Endothelial cell of umbilical vein (primary cell): ENCODE measurements around the gene HTRA2. TPM values are rescaled to one million over a fixed set of nuclear protein-coding genes. Genes with fewer than 3 reads are reported as not detected.

Experiments used
- BruUV-seq: library from RNA; stranded (reverse); fragments of 400-500 nt; replicated peaks from 2 replicates; lab custom pipeline; 2021; lab: Mats Ljungman, UMichigan
- CTCF ChIA-PET: fragments of 300-600, 350-600 bp; sonication (Branson Sonifier 250); formaldehyde crosslinking; loops from one replicate; lab custom pipeline; 2021; ENCODE audit warnings: antibody characterized with exemption, inconsistent platforms; lab: Charles Lee
- POLR2A ChIA-PET: fragments of 300-600, 350-600 bp; sonication (Branson Sonifier 250); formaldehyde crosslinking; loops from one replicate; lab custom pipeline; 2021; ENCODE audit warnings: antibody characterized with exemption, inconsistent platforms; lab: Charles Lee
- DNase-seq: peaks from one replicate; pipeline ENCODE4 v3.0.0-alpha.2; 2011; ENCODE audit warnings: low read depth, low spot score
- FAIRE-seq: peaks from 2 replicates; lab custom pipeline; 2011; peaks lifted over from hg19 to GRCh38; lab: Jason Lieb, UNC
- H2AFZ ChIP-seq: 2 replicates; pipeline ENCODE4 v1.6.0; 2012; ENCODE audit warnings: low read depth, low read length, control low read depth, inconsistent platforms
- H3K27ac ChIP-seq: 2 replicates; pipeline ENCODE4 v1.5.1; 2011; ENCODE audit warnings: low read depth, mild to moderate bottlenecking, control low read depth, low read length, moderate library complexity; ENCODE audit not compliant: insufficient read depth
- H3K27me3 ChIP-seq, 2 experiments: 2 replicates each; pipeline versions ENCODE4 v1.6.0 to v1.6.1; 2011; ENCODE audit warnings: low read length in 2 of 2, mixed read lengths in 1 of 2; ENCODE audit not compliant: control insufficient read depth in 2 of 2, insufficient read depth in 2 of 2
- H3K36me3 ChIP-seq, 2 experiments: 2 replicates in 1 of 2; 3 replicates in 1 of 2; pipeline ENCODE4 v1.5.1; 2011; ENCODE audit warnings: low read length in 2 of 2, mild to moderate bottlenecking in 1 of 2, moderate library complexity in 1 of 2; ENCODE audit not compliant: control insufficient read depth in 2 of 2, insufficient read depth in 2 of 2; ENCODE audit errors: extremely low read depth in 1 of 2
- H3K4me1 ChIP-seq: 3 replicates; pipeline ENCODE4 v1.5.1; 2011; ENCODE audit warnings: mild to moderate bottlenecking, low read length; ENCODE audit not compliant: control insufficient read depth, insufficient read depth; ENCODE audit errors: extremely low read depth
- H3K4me2 ChIP-seq: 2 replicates; pipeline ENCODE4 v1.6.1; 2011; ENCODE audit warnings: low read length, control low read depth, mixed read lengths; ENCODE audit not compliant: insufficient read depth
- H3K4me3 ChIP-seq, 3 experiments: fragments of 200-600 bp in 1 of 3; sonication (generic), shearing (Covaris generic) in 1 of 3; replicated peaks in 1 of 3; 2 replicates each; pipeline ENCODE4 v1.5.1; 2011 to 2016; ENCODE audit warnings: control low read depth in 3 of 3, low read length in 3 of 3, mild to moderate bottlenecking in 2 of 3, inconsistent platforms in 1 of 3, low read depth in 1 of 3, moderate library complexity in 1 of 3; ENCODE audit not compliant: insufficient read depth in 1 of 3
- H3K79me2 ChIP-seq: 2 replicates; pipeline ENCODE4 v1.6.0; 2012; ENCODE audit warnings: low read length, inconsistent platforms; ENCODE audit not compliant: control insufficient read depth, insufficient read depth
- H3K9ac ChIP-seq: replicated peaks from 2 replicates; pipeline ENCODE3; 2011; ENCODE audit warnings: low read length, control low read depth; ENCODE audit not compliant: insufficient read depth; ENCODE audit errors: extremely low read depth
- H3K9me1 ChIP-seq: replicated peaks from 3 replicates; pipeline ENCODE4 v1.6.0; 2011; ENCODE audit warnings: mild to moderate bottlenecking, low read length; ENCODE audit not compliant: control insufficient read depth, insufficient read depth; ENCODE audit errors: extremely low read depth
- H3K9me3 ChIP-seq: replicated peaks from 2 replicates; pipeline ENCODE4 v1.5.1; 2012; ENCODE audit warnings: low read length, inconsistent platforms; ENCODE audit not compliant: control insufficient read depth, insufficient read depth
- H4K20me1 ChIP-seq: replicated peaks from 2 replicates; pipeline ENCODE3; 2011; ENCODE audit warnings: mild to moderate bottlenecking, low read length; ENCODE audit not compliant: control insufficient read depth, insufficient read depth; ENCODE audit errors: extremely low read depth
- EZH2 ChIP-seq: IDR thresholded peaks from 2 replicates; pipeline ENCODE4 v1.6.1; 2012; ENCODE audit warnings: borderline replicate concordance, low read depth, mild to moderate bottlenecking, moderate library complexity, low read length, inconsistent platforms; ENCODE audit not compliant: severe bottlenecking
- FOS ChIP-seq: IDR thresholded peaks from 2 replicates; pipeline ENCODE4 v1.6.1; 2011; ENCODE audit warnings: mild to moderate bottlenecking, low read length, moderate library complexity, borderline replicate concordance; ENCODE audit not compliant: insufficient read depth
- GATA2 ChIP-seq: IDR thresholded peaks from 2 replicates; pipeline ENCODE4 v1.7.0; 2011; ENCODE audit warnings: low read depth, mild to moderate bottlenecking, moderate library complexity, mixed read lengths, low read length; ENCODE audit not compliant: insufficient read length, insufficient read depth
- JUN ChIP-seq: IDR thresholded peaks from 2 replicates; pipeline ENCODE4 v1.6.1; 2011; ENCODE audit warnings: borderline replicate concordance, low read depth; ENCODE audit not compliant: insufficient read length, insufficient read depth
- MYC ChIP-seq: IDR thresholded peaks from one replicate; pipeline ENCODE4 v1.6.1; 2011; ENCODE audit warnings: mild to moderate bottlenecking, low read depth, low read length
- POLR2A ChIP-seq: IDR thresholded peaks from 2 replicates; pipeline ENCODE4 v1.6.1; 2012; ENCODE audit warnings: low read depth, mild to moderate bottlenecking, control low read depth, low read length
- POLR2AphosphoS5 ChIP-seq: IDR thresholded peaks from 2 replicates; pipeline ENCODE4 v1.6.1; 2012; ENCODE audit warnings: low read depth, mild to moderate bottlenecking, control low read depth, low read length, moderate library complexity; ENCODE audit not compliant: insufficient read depth
- dilution Hi-C: fragments of 300-500 bp; cut with MboI; formaldehyde crosslinking; loops from one replicate; pipeline ENCODE4 v1.15.0; 2019; ENCODE audit warnings: low sequenced_read_pairs; ENCODE audit not compliant: extremely low pct_ligation_motif_present
- intact Hi-C: fragments of 100-400 bp; cut with micrococcal nuclease; formaldehyde crosslinking; loops from one replicate; pipeline ENCODE4 v1.10.0; 2022
- polyA plus RNA-seq, 4 experiments: library from polyadenylated mRNA; depleted of rRNA in 3 of 4; stranded (reverse) in 3 of 4; unstranded in 1 of 4; fragments of >200 nt; gene quantifications; 2 replicates each; pipeline versions ENCODE4 v1.2.1 to v1.2.3, GENCODE V29; 2011 to 2012; ENCODE audit warnings: missing spikeins in 1 of 4
- total RNA-seq: library from RNA; stranded (reverse); gene quantifications from 2 replicates; pipeline ENCODE4 v1.2.3, GENCODE V29; 2021
- TF ChIP-seq, protein P1 (sequence below): IDR thresholded peaks from 2 replicates; pipeline ENCODE4 v1.6.1; 2011; ENCODE audit not compliant: insufficient read depth, insufficient read length
- TF ChIP-seq, protein P2 (sequence below), 2 donors: IDR thresholded peaks; 1 replicate in 1 of 2; 2 replicates in 1 of 2; pipeline ENCODE4 v1.5.1; 2011; ENCODE audit warnings: low read length in 2 of 2, mild to moderate bottlenecking in 2 of 2, moderate library complexity in 2 of 2, control low read depth in 1 of 2, inconsistent platforms in 1 of 2, low read depth in 1 of 2; ENCODE audit not compliant: insufficient read depth in 1 of 2; ENCODE audit errors: extremely low read depth in 1 of 2

The HTRA2 gene
- total and polyA plus RNA-seq, 2 donors (not counting 3 experiments of a cell fraction or from before 2014, with no cell fraction given): 34.3 to 54.1 TPM

DNA sequence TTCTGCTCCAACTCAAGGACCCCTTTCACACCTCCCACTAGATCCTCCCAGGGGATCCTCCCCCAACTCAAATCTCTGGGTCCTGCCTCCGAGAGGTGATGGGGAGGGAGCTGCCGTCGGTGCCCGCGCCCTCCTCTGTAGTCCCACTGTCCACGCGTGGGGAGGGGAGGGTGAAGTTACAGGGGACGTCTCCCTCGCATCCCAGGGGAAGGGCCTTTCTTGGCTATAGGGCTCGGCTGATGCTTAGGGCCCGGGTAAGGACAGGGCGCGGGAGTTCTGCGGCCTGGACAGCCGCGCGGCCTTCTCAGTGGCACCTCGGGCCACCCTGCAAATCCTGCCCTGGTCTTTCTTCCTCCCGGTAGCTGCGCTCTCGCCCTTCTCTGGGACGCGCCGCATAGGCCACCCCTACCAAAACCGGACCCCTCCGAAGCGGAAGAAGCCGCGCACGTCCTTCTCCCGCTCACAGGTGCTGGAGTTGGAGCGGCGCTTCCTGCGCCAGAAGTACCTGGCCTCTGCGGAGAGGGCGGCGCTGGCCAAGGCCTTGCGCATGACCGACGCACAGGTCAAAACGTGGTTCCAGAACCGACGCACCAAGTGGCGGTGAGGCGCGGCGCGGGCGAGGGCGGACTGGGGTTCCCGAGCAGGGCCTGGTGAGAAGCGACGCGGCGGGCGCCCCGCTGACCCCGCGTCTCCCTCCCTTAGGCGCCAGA lies 14.3 kb upstream of the HTRA2 start:
- Histone ChIP-seq H3K9me1 (no peaks in the 10 kb centered on the region), H3K9ac (no peak overlapping the region), H3K36me3 (no peaks in the 10 kb centered on the region), H3K27me3 (peaks cover 86 to 98% of the 10 kb centered on the region in 2 experiments), H3K4me2 (no peak overlapping the region), H3K27ac (no peak overlapping the region), H3K79me2 (no peaks in the 10 kb centered on the region), H4K20me1 (no peaks in the 10 kb centered on the region), H3K4me3 (no peak overlapping the region), H3K9me3 (no peaks in the 10 kb centered on the region), H2AFZ (peak overlapping the region; percentile 69), H3K4me1 (peaks cover 7% of the 10 kb centered on the region)
- BruUV-seq: no TSS peak
- intact Hi-C loops: no loop called here
- DNase-seq (no peak), FAIRE-seq (no peak)
- TF ChIP-seq EZH2 (peak; percentile 99), GATA2 (no peak)
- CTCF ChIA-PET: interaction anchor here (1.4 kb wide), 1 partner anchor 8 kb away, joined by 3 read pairs; no protein-coding TSS in a partner anchor
- dilution Hi-C loops: no loop called here
- POLR2A ChIA-PET: no interaction called here

DNA sequence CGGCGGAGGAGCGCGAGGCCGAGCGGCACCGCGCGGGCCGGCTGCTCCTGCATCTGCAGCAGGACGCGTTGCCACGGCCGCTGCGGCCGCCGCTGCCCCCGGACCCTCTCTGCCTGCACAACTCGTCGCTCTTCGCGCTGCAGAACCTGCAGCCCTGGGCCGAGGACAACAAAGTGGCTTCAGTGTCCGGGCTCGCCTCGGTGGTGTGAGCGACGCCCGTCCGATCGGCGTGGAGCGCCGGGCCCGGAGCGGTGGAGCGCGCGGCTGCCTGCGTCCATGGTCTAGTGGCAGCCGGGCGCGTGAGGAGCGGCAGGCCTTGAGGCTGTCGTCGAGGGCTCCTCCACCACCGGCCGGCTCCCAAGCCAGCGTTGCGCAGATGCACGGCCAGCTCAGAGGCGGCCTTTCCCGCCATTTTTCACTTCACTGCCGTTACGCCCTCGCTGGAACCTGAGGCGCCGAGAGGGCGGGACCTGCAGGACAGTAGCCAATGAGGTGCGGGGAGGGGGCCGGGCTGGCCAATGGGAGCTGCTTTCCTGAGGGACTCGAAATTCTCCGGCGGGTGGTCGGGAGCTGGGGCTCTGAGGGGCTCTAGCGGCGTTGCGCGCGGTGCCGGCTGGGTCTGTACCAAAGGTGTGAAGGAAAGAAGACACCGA lies 13.6 kb upstream of the HTRA2 start:
- Histone ChIP-seq H4K20me1 (no peaks in the 10 kb centered on the region), H3K4me3 (no peak overlapping the region), H3K9ac (no peak overlapping the region), H2AFZ (peak overlapping the region; percentile 69), H3K36me3 (no peaks in the 10 kb centered on the region), H3K79me2 (no peaks in the 10 kb centered on the region), H3K27ac (no peak overlapping the region), H3K4me2 (no peak overlapping the region), H3K9me3 (no peaks in the 10 kb centered on the region), H3K27me3 (peaks cover 82 to 96% of the 10 kb centered on the region in 2 experiments), H3K4me1 (peaks cover 7% of the 10 kb centered on the region), H3K9me1 (no peaks in the 10 kb centered on the region)
- intact Hi-C loops: loop anchor here (1.0 kb wide), 1 partner anchor 13 kb away; the partner anchor contains the start of genes AUP1 and HTRA2
- ChIA-PET POLR2A (no interaction called here), CTCF (interaction anchor here (1.4 kb wide), 1 partner anchor 8 kb away, joined by 3 read pairs; no protein-coding TSS in a partner anchor)
- DNase-seq (peak; percentile 61), FAIRE-seq (peak; percentile 53)
- no TSS peak for BruUV-seq
- dilution Hi-C loops: no loop called here
- TF ChIP-seq GATA2: no peak
- TF ChIP-seq, protein P1, sequence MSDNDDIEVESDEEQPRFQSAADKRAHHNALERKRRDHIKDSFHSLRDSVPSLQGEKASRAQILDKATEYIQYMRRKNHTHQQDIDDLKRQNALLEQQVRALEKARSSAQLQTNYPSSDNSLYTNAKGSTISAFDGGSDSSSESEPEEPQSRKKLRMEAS: no peak
- no peak for TF ChIP-seq MYC
- TF ChIP-seq FOS: no peak
- no peak for TF ChIP-seq POLR2A
- no peak for TF ChIP-seq EZH2
- TF ChIP-seq, protein P2, sequence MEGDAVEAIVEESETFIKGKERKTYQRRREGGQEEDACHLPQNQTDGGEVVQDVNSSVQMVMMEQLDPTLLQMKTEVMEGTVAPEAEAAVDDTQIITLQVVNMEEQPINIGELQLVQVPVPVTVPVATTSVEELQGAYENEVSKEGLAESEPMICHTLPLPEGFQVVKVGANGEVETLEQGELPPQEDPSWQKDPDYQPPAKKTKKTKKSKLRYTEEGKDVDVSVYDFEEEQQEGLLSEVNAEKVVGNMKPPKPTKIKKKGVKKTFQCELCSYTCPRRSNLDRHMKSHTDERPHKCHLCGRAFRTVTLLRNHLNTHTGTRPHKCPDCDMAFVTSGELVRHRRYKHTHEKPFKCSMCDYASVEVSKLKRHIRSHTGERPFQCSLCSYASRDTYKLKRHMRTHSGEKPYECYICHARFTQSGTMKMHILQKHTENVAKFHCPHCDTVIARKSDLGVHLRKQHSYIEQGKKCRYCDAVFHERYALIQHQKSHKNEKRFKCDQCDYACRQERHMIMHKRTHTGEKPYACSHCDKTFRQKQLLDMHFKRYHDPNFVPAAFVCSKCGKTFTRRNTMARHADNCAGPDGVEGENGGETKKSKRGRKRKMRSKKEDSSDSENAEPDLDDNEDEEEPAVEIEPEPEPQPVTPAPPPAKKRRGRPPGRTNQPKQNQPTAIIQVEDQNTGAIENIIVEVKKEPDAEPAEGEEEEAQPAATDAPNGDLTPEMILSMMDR (IDR thresholded peaks at IDR 0.05; ENCODE audit: extremely low read depth in 1 of 2, insufficient read depth in 1 of 2, low read depth in 1 of 2, low read length in 2 of 2): no peak
- no peak for TF ChIP-seq JUN
- no peak for TF ChIP-seq POLR2AphosphoS5
